NOMO-1 (cell line): Measurements from ENCODE around the gene TRAPPC3L.
A peak's percentile ranks its signal among the peaks of the same experiment; 100 is the strongest.
"Not testable (repeated sequence)": the region's sequence is repeated elsewhere in the genome, so short reads cannot be mapped to it uniquely, and the experiment has no call there.

Source experiments
- DNase-seq, 2 experiments: peaks; one replicate each; lab custom pipeline; 2025; ENCODE audit not compliant: unreplicated experiment in 2 of 2; lab: John Stamatoyannopoulos, UW

TRAPPC3L gene

GRCh38 chr6:116515141-116515540 lies 30.3 kb downstream of the TRAPPC3L start:
- DNase-seq, result no peak

- peak; percentile 30 to 77 for DNase-seq
Observed at GRCh38 chr6:116514111-116514510, 31.4 kb downstream of the TRAPPC3L start.

GRCh38 chr6:116513224-116513875 lies 32.1 kb downstream of the TRAPPC3L start:
- no peak for DNase-seq

- no peak for DNase-seq
Observed at GRCh38 chr6:116512734-116513133, 32.8 kb downstream of the TRAPPC3L start.

GRCh38 chr6:116512111-116512559 lies 33.3 kb downstream of the TRAPPC3L start:
- no peak for DNase-seq

- peak in 1 of 2 experiments; percentile 15 for DNase-seq
Observed at GRCh38 chr6:116511424-116512110, 33.9 kb downstream of the TRAPPC3L start, which contains the start of gene CALHM5. CALHM5 (plus strand) TSS chr6:116511639; CDS start chr6:116511697, 58 bp downstream.

- DNase-seq, result no peak
Observed at GRCh38 chr6:116508527-116508926, 37.0 kb downstream of the TRAPPC3L start.

- DNase-seq, result no peak
Observed at GRCh38 chr6:116507324-116507723, 38.2 kb downstream of the TRAPPC3L start.

GRCh38 chr6:116500969-116501433 lies 44.5 kb downstream of the TRAPPC3L start:
- no peak for DNase-seq

GRCh38 chr6:116497113-116497676 lies 48.3 kb downstream of the TRAPPC3L start:
- DNase-seq, result no peak

- DNase-seq, result not testable (repeated sequence)
Observed at GRCh38 chr6:116495161-116495560, 50.3 kb downstream of the TRAPPC3L start.

GRCh38 chr6:116492331-116493067 lies 53.0 kb downstream of the TRAPPC3L start:
- peak in 1 of 2 experiments; percentile 42 for DNase-seq

GRCh38 chr6:116491610-116492330 lies 53.7 kb downstream of the TRAPPC3L start:
- DNase-seq, result no peak

GRCh38 chr6:116485559-116486184 lies 59.8 kb downstream of the TRAPPC3L start:
- no peak for DNase-seq

GRCh38 chr6:116483616-116484015 lies 61.9 kb downstream of the TRAPPC3L start:
- DNase-seq, result no peak

GRCh38 chr6:116482780-116483179 lies 62.7 kb downstream of the TRAPPC3L start:
- DNase-seq, result no peak

GRCh38 chr6:116476002-116476678 lies 69.3 kb downstream of the TRAPPC3L start:
- peak; percentile 71 to 93 for DNase-seq

GRCh38 chr6:116475141-116475540 lies 70.3 kb downstream of the TRAPPC3L start:
- peak; percentile 28 to 74 for DNase-seq

- DNase-seq, result no peak
Observed at GRCh38 chr6:116472706-116473105, 72.8 kb downstream of the TRAPPC3L start.
